Muscle of leg (tissue), 11 donors: ENCODE data around the gene REXO4. TPM values are rescaled to one million over a fixed set of nuclear protein-coding genes. Genes with fewer than 3 reads are reported as not detected.
A peak's percentile ranks its signal among the peaks of the same experiment; 100 is the strongest.

ENCODE experiments used
- DNase-seq: peaks from one replicate; pipeline ENCODE4 v3.0.0; 2013
- H3K27ac ChIP-seq: one replicate; pipeline ENCODE4 v1.5.1; 2013; ENCODE audit warnings: mild to moderate bottlenecking, low read length, control low read depth
- H3K27me3 ChIP-seq: one replicate; pipeline ENCODE4 v1.6.1; 2013; ENCODE audit warnings: low read length; ENCODE audit not compliant: control insufficient read depth, insufficient read depth
- H3K36me3 ChIP-seq: one replicate; pipeline ENCODE4 v1.6.1; 2013; ENCODE audit warnings: low read length; ENCODE audit not compliant: control insufficient read depth, insufficient read depth
- H3K4me1 ChIP-seq: one replicate; pipeline ENCODE4 v1.6.1; 2013; ENCODE audit warnings: low read length; ENCODE audit not compliant: control insufficient read depth, insufficient read depth
- H3K4me3 ChIP-seq: one replicate; pipeline ENCODE4 v1.5.1; 2013; ENCODE audit warnings: low read length, control low read depth
- H3K9me3 ChIP-seq: replicated peaks from 2 replicates; pipeline ENCODE4 v1.6.1; 2013; ENCODE audit warnings: low read depth, low read length; ENCODE audit not compliant: control insufficient read depth
- WGBS: methylation state at CpG from one replicate; pipeline ENCODE4 v1.1.5; 2013; ENCODE audit warnings: missing lambda C conversion rate; ENCODE audit not compliant: insufficient coverage; 5-methylcytosine and 5-hydroxymethylcytosine counted together
- polyA plus RNA-seq, 8 donors: library from polyadenylated mRNA; unstranded; fragments of 120-200 nt; gene quantifications; one replicate each; pipeline versions ENCODE4 v1.2.1 to v1.2.3, GENCODE V29; 2013; ENCODE audit warnings: inconsistent platforms in 1 of 8, low replicate concordance in 1 of 8; ENCODE audit not compliant: insufficient read length in 8 of 8, insufficient read depth in 1 of 8
- total RNA-seq: library from RNA; stranded (reverse); fragments of 120-200 nt; gene quantifications from one replicate; pipeline ENCODE4 v1.2.4, GENCODE V29; 2013

Gene REXO4
- total and polyA plus RNA-seq, 9 donors: 26.2 to 39.4 (median 37.4) TPM

- Histone ChIP-seq H3K36me3 (peaks cover 12% of the 10 kb centered on the region), H3K4me3 (peak overlapping the region; percentile 68), H3K27ac (peak overlapping the region; percentile 78), H3K9me3 (no peaks in the 10 kb centered on the region), H3K27me3 (peaks cover 4% of the 10 kb centered on the region), H3K4me1 (peaks cover 22% of the 10 kb centered on the region)
- DNase-seq: peak; percentile 66
- WGBS: 18% methylated on average over 18 of the region's 30 CpGs
These were observed 42.8 kb upstream of the REXO4 start for GRCh38 chr9:133460405-133461175.

- no peaks in the 10 kb centered on the region for H3K9me3 ChIP-seq
- H3K4me1 ChIP-seq: peaks cover 22% of the 10 kb centered on the region
- peak within 1 kb of the TSS; percentile 68 for H3K4me3 ChIP-seq
- H3K27ac ChIP-seq: peak within 1 kb of the TSS; percentile 78
- peaks cover 4% of the 10 kb centered on the region for H3K27me3 ChIP-seq
- H3K36me3 ChIP-seq: peaks cover 10% of the 10 kb centered on the region
- under 1% methylated on average over 77 of the region's 86 CpGs for WGBS
- peak; percentile 97 for DNase-seq
These were observed 41.9 kb upstream of the REXO4 start, which contains the start of gene CACFD1 for GRCh38 chr9:133459476-133460404. Gene CACFD1 (plus strand): TSS chr9:133459978. CDS start chr9:133460067, 89 bp downstream.

GRCh38 chr9:133458643-133459312, 41.0 kb upstream of the REXO4 start:
- Histone ChIP-seq H3K4me1 (peaks cover 22% of the 10 kb centered on the region), H3K27me3 (peaks cover 4% of the 10 kb centered on the region), H3K36me3 (peaks cover 8% of the 10 kb centered on the region), H3K27ac (peak overlapping the region; percentile 13), H3K4me3 (peak overlapping the region; percentile 68), H3K9me3 (no peaks in the 10 kb centered on the region)
- WGBS: 78% methylated on average over 13 of the region's 16 CpGs
- peak; percentile 5 for DNase-seq

- Histone ChIP-seq H3K36me3 (peaks cover 8% of the 10 kb centered on the region), H3K4me3 (no peak overlapping the region), H3K9me3 (no peaks in the 10 kb centered on the region), H3K27ac (no peak overlapping the region), H3K4me1 (peaks cover 22% of the 10 kb centered on the region), H3K27me3 (peaks cover 4% of the 10 kb centered on the region)
- DNase-seq: no peak
- 94% methylated on average over 10 of the region's 11 CpGs for WGBS
These were observed 39.9 kb upstream of the REXO4 start for GRCh38 chr9:133457748-133458147.

- Histone ChIP-seq H3K27me3 (peaks cover 4% of the 10 kb centered on the region), H3K9me3 (no peaks in the 10 kb centered on the region), H3K27ac (no peak overlapping the region), H3K4me3 (no peak overlapping the region), H3K4me1 (peaks cover 19% of the 10 kb centered on the region), H3K36me3 (peaks cover 8% of the 10 kb centered on the region)
- 77% methylated on average over 13 of the region's 13 CpGs for WGBS
- no peak for DNase-seq
These were observed 39.4 kb upstream of the REXO4 start for GRCh38 chr9:133457233-133457632.

GRCh38 chr9:133456409-133456808, 38.6 kb upstream of the REXO4 start:
- Histone ChIP-seq H3K9me3 (no peaks in the 10 kb centered on the region), H3K36me3 (peaks cover 8% of the 10 kb centered on the region), H3K4me3 (no peak overlapping the region), H3K4me1 (peaks cover 18% of the 10 kb centered on the region), H3K27ac (no peak overlapping the region), H3K27me3 (peaks cover 4% of the 10 kb centered on the region)
- DNase-seq: no peak
- 88% methylated on average over 8 of the region's 9 CpGs for WGBS

GRCh38 chr9:133455936-133456335, 38.1 kb upstream of the REXO4 start:
- WGBS: 92% methylated on average over 11 of the region's 11 CpGs
- no peak overlapping the region for H3K27ac ChIP-seq
- peaks cover 13% of the 10 kb centered on the region for H3K4me1 ChIP-seq
- DNase-seq: no peak
- H3K9me3 ChIP-seq: no peaks in the 10 kb centered on the region
- peaks cover 4% of the 10 kb centered on the region for H3K27me3 ChIP-seq
- H3K36me3 ChIP-seq: peaks cover 8% of the 10 kb centered on the region
- H3K4me3 ChIP-seq: no peak overlapping the region

- Histone ChIP-seq H3K9me3 (no peaks in the 10 kb centered on the region), H3K36me3 (peaks cover 8% of the 10 kb centered on the region), H3K4me1 (peaks cover 7% of the 10 kb centered on the region), H3K27ac (no peak overlapping the region), H3K4me3 (no peak overlapping the region), H3K27me3 (peaks cover 4% of the 10 kb centered on the region)
- WGBS: 89% methylated on average over 20 of the region's 20 CpGs
- no peak for DNase-seq
These were observed 37.3 kb upstream of the REXO4 start for GRCh38 chr9:133454943-133455673.

GRCh38 chr9:133454325-133454724, 36.5 kb upstream of the REXO4 start:
- peaks cover 6% of the 10 kb centered on the region for H3K4me1 ChIP-seq
- H3K9me3 ChIP-seq: no peaks in the 10 kb centered on the region
- no peak overlapping the region for H3K27ac ChIP-seq
- H3K27me3 ChIP-seq: peaks cover 4% of the 10 kb centered on the region
- H3K4me3 ChIP-seq: no peak overlapping the region
- 85% methylated on average over 19 of the region's 19 CpGs for WGBS
- no peak for DNase-seq
- H3K36me3 ChIP-seq: peaks cover 8% of the 10 kb centered on the region
